HG03521 (cell line): ENCODE measurements around the gene RAE1.

ENCODE experiments used
- ATAC-seq: cut with Tn5 transposase; IDR thresholded peaks from one replicate; pipeline ENCODE4 v1.9.1; 2021; ENCODE audit warnings: mild to moderate bottlenecking, moderate library complexity; ENCODE audit not compliant: unreplicated experiment

The RAE1 gene

DNA sequence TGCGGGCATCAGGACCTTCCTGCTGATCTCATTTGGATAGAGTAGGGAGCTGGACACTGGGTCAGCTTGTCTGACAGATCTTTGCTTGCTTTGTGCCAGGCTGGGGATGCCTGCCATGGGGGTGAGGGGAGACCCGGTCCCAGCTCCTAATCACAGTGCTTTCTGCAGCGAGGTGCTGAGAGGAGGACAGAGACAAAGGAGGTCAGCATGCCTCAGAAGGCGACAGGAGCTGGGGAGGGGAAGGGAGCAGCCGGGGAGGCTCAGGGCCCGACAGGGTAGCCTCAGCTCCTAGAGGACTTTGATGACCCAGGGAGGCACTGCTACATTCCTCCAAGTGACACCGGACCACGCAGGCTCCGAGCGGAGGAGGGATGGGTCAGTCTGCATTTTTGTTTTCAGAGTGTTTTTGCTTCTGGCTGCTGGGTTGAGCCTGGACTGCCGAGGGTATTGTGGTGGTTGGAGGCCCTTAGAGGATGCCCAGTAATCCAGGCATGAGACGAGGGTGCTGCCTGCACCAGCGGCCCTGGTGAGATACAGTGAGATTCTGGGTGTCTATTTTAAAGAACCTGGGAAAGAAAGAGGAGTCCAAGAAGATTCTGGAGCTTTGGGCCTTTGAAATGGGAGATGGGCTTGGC, 48.0 kb downstream of the RAE1 start:
- ATAC-seq: no peak

DNA sequence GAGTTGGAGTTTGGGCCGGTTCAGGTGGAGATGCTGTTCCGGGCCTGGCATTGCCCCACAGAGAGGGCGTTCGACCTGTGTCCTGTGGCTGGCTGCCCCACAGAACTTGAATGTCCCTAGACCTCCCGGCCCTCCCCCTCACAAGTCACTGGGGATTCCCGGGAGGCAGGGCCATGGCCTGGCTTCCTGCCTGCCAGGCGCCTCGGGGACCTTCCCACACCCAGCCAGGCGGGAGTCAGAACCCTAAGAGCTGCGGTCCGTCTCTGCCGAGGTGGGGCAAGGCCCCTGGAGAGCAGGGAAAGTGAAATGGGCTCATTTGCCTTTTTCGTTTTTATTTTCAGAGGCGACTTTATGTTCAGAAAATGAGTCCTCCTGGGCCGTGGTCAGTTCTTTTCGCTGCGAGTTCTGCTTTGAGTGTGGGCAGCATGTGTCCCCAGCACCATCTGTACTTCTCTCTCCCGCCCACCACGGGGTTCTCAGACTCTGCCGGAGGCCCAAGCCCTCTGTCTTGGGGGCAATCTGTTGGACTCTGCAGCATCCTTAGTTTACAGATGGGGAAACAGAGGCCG, 48.6 kb downstream of the RAE1 start:
- peak; percentile 25 for ATAC-seq

DNA sequence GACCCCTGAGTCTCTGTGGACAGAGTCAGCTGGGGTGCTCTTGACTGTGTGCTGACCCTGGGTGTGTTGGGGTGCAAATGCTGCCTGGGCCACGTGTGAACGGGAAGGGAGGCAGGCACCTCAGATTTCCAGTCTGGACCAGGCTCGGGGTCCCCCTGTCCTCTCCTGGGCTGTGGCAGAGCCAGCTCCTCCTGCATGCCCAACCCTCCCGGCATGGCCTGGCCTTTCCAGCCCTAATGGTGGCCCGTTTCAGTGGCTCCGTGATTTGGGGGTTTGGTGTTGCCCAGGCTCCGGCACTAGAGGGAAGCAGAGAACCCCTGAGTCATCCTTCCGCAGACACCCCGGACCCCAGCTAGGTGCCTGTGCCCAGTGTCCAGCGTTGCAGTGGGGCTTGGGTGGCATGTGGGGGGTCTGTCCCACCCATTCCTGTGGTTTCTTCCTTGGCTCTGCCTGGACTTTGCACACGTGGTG, 49.2 kb downstream of the RAE1 start:
- ATAC-seq: no peak

DNA sequence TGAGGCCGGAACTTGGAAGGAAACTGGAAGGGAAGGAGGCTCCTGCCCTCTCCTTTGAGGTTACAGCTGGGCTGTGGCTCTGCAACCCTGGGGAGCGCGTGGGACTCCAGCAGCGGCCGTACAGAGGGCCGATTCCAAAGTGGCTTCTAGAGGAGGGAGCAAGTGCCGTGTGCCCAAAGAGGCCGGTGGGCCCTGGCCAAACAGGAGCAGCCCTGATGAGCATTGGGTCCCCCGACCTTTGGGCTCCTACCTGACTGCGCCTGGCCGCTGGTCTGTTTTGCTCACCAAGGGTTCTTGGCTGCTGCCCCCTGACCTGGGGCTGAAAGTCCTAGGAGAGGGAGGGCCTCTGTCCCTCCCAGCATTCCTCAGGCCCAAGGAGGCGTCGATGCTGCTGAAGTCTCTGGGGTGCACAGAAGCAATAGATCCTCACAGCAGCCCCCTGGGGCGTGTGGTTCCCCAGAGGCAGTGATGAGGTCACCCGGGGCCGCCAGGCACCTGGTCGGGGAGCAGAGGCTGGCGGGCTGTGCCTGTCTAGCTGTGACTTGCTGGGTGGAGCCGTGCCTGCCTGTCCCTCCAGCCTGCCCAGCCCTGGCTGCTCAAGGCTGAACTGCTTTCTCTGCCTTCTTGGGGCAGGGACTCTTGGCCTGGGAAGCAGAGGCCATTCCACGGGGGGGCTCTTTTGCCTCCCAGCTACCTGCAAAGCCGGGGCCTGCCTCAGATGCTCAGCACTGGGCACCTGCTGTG, 49.9 kb downstream of the RAE1 start:
- ATAC-seq: no peak

DNA sequence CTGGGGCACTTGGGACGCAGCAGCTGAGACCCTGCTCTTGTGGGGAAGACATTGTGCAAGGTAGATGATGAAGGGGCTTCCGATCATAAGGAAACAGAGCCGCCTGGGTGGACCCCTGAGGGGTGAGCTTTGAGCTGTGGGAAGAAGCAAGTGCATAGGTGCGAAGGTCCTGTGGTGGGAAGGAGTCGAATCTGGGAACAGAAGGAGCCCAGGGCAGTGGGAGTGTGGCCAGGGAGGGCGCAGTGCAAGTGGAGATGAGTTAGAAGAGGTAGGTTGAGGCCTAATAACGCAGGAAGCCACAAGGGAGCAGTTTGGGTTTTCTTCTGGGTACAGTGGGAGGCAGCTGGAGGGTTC, 50.5 kb downstream of the RAE1 start:
- no peak for ATAC-seq

DNA sequence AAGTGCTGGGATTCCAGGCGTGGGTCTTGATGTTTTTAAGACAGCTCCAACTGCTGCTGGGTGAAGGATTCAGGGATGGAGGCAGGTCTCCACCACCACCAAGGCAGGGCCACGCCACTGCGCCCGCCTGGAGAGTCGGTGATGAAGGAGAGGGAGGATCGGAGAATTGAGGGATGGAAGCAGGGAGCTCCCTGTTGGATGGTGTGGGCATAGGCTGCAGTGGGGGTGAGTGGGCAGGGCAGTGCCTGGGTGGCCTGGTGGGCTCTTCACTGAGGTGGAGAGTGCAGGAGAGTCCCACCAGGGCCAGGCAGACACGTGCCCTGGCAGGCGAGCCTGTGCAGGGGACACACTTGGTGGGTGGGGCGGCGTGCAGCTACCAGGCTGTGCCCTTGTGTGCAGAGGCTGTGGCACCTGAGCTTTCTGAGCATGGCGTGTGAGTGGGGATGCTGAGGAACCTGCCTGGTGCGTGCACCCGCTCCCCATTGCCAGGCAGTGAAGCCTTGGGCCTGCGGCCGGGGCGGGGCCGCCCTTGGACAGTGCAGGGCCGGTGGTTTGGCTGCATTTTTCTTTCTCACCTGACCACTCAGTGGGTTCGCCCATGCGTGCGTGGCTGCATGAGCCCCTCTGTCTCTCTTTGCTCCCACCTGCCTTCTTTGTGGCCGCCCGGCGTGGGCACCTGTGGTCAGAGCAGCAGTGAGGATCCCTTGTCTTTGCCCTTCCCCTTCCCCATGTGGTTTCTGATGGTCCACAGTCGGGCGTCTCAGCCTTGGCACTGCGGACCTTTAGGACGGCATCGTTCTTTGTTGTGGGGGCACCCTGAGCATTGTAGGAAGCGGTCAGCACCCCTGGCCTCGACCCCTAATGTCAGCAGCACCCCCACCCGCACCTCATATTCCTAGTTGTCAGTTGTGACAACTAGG, 51.4 kb downstream of the RAE1 start:
- ATAC-seq: no peak

DNA sequence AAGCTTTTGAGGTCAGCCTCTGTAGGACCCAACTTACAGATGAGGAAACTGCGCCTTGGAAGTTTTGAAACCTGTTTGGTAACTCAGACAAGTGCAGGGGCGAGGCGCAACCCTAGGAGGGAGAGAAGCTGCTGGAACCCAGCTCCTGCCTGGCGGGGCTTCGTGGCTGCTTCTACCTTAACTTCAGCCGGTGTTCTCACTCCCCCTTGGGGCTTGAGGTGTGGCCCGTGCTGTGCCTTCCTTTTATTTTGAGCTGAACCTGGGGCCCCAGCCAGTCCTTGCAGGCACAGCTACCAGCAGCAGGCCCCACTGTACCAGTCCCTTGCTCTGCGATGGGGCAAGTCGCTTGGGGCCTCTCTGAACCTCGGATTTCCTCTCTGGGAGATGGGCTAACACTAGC, 52.2 kb downstream of the RAE1 start:
- no peak for ATAC-seq

DNA sequence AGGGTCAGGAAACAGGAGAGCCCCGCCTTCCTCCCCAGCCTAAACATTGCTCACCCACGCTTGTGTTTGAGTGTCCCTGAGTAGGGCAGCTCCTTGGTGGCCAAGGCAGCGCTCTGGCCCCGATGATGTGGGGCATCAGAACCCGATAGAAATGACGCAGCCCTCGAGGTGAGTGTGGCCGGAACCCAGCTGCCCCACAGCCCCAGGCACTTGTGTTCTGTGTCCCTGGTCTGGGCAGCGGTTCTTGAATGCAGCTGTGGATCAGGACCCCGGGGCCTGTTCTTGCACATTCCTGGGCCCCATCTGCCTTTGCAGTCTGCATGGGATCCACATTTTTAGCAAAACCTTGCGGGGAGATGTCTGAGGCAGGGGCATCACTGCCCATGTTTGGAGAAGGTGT, 53.0 kb downstream of the RAE1 start:
- no peak for ATAC-seq

DNA sequence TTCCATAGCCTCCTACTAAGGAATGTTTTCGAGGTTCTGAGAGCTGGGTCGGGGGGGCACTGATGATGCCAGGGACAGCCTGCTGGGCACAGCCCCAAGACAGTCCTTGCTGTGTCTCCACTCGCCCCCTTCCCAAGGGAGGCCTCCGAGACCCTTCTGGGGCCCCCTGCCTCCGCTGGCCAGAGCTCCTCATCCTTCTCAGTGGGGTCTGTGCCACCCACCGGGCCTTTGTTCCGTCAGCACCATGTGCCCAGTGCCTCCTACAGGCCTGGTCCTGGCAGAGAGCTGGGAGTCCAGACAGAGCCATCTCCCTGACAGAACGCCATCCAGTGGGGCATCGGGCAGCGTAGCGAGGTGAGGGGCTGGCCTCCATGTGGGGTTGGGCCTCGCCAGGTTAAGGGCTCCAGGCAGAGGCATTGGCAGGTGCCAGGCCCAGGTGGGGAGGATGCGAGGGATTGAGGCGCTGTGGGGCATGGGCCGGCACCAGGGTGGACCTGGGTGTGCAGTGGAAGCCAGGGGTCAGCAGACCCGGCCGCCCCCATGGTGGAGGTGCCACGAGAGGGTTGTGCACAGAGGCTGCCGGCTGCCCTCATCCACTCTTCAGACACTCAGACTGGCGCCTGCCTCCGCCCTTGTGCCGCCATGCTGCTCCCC, 53.5 kb downstream of the RAE1 start:
- no peak for ATAC-seq

DNA sequence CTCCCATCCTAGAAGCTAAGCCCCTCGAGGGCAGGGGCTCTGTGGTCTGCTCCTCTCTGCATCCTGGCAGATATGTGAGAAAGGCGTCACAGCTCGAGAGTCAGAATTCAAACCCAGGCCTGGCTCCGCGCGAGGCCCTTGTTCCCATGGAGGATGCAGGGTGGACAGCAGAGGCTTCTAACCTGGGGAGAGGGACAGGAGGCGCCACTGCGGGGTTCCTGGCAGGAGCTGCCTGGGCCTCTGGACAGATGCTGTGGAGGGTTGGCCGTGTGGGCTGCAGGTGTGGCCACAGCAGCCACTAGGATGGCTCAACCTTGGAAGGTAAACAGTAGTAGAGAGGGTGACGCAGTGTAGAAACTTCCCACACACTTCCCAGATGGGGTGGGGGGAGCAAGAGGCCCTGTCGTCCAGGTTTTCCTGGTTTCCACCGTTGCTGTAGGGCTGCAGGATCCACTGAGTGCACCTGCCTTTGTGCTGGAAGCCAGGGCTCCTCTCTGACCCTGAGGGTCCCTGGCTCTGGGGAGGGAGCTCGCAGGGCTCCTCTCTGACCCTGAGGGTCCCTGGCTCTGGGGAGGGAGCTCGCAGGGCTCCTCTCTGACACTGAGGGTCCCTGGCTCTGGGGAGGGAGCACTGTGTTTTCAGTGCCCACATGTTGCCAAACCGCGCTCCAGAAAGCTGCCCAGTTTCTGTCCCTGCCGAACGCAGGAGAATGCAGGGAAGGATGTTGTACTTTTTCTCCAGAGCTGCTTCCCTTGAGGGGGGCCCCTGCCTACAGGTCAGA, 54.4 kb downstream of the RAE1 start:
- no peak for ATAC-seq

DNA sequence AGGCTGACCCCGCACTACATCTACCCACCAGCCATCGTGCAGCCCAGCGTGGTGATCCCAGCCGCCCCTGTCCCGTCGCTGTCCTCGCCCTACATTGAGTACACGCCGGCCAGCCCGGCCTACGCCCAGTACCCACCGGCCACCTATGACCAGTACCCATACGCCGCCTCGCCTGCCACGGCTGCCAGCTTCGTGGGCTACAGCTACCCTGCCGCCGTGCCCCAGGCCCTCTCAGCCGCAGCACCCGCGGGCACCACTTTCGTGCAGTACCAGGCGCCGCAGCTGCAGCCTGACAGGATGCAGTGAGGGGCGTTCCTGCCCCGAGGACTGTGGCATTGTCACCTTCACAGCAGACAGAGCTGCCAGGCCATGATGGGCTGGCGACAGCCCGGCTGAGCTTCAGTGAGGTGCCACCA, 56.5 kb downstream of the RAE1 start:
- no peak for ATAC-seq

DNA sequence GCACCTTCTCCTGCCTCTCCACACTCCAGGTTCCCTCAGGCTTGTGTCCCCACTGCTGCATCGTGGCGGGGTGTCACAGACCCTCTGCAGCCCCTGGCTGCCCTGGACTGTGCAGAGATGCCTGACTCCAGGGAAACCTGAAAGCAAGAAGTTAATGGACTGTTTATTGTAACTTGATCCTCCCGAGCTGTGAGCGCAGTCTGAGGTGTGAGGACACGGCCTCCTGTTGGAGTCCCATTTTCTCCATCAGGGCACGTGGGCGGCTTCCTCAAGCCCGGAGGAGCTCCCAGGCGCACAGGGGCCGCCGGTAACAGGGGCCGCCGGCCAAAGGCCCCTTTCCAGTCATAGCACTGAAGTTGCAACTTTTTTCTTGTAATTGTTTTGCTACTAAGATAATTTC, 57.1 kb downstream of the RAE1 start:
- no peak for ATAC-seq

DNA sequence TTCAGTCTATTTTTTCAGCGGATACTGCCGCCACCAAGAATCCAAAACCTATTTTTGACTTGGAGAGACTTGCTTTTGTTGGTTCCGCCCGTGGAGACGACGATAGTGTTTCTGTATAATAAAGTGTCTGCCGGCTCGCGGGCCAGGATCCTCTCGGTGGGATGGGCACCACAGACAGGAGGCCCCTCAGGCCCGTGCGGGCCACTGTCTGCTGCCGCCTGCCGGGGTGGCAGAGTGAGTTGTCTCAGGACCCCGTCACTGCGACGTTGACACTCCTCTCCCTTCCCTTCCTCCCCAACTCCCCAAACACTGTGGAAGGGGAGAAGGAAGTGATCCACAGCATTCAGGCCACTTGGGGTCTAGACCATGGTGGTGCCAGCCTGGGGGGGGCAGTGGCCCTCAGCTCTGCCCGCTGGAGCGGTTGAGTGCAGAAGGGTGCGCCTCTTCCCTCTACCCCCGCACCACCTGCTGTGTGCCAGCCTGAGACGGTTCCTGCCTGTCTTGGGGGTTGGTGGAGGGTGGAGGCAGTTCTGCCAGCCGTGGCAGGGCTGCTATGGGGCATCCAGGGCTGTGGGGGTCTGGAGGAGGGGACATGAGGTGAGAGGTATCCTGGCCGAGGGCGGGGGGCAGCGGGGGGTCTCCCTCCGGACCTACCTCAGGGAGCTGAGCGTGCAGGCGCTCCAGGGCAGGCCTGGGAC, 57.6 kb downstream of the RAE1 start:
- no peak for ATAC-seq

DNA sequence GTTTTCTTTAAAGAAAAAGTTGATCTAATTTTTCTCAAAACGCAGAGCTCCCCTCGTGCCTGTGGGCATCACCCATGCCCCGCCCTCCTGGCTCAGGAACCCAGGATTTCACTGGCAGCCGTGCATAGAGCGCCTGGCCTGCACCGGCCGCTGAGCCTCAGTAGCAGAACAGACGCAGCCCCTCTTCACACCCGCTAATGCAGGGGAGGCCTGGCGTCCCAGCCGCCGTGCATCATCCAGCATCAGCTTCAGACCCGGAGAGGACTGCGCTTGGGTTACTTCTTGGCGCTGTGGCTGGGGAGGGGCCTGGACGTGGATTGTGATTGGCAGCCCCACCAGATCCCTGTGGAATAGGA, 58.2 kb downstream of the RAE1 start:
- ATAC-seq: no peak

DNA sequence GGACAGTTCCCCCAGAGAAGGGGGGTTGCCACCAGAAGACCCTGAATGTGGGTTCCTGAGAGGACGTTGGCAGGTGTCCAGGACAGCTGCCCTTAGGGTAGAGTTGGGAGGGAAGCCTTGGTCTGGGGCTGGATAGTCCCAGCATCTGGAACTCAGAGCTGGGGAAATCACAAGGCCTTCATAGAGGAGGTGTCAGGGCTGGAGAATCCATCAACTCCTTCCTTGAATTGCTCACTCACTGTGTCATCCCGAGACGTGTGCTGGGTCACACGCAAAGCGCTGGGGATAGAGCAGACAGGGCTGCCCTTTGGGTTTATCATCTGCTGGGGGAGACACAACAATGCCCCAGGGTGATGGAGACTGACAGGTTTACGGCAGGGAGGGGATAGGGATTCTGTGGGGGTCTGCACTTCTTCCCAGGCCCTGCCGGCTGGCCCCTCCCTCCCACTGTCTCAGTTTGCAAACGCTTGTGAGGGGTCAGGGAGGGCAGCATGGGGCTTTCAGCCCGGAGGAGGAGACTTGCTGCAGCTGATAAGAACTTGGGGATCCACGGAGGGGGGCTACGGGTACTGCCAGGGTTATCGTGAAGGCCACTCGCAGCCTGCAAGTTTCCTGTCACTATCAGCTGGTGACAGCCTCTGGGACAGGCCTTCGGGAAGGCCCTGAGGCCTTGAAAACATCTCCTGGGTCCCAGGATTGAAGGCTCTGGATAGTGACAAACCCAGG, 58.8 kb downstream of the RAE1 start:
- no peak for ATAC-seq

DNA sequence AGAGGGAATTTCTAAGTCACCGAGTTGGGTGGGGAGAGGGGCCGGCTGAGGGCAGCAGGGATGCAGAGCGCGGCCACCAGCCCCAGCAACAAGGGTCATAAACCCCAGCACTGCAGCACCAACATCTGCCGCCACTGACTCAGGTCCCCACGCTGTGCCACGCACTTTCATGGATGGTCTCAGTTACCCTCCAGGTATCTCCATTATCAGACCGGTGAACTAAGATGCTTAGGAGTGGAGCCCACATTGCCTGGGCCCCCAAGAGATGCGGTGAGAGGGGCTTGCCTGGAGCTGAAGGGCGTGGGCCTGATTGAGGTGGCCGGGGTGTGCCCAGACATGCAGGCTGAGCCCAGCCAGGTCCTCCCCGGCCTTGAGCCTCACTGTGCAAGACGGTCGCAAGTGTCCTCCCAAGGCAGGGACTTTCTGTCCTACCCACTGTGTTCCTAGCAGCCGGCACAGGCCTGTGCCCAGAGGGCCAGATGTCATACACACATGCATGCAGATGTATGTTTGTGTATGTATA, 59.4 kb downstream of the RAE1 start:
- no peak for ATAC-seq

DNA sequence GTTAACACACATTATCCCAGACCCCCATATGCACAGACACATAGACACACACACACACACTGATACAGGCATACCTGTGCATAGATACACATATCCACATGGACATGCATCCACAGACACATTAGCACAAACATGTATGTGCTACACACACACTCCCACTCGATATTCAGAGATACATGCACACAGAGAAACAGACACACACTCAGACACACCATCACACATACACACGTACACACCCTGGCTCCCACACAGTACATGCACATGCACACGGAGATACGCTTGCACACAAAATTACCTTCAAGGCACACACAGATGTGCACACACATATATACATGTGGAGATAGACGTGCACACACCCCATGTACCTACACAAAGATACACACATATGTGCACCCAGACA, 59.9 kb downstream of the RAE1 start:
- no peak for ATAC-seq

DNA sequence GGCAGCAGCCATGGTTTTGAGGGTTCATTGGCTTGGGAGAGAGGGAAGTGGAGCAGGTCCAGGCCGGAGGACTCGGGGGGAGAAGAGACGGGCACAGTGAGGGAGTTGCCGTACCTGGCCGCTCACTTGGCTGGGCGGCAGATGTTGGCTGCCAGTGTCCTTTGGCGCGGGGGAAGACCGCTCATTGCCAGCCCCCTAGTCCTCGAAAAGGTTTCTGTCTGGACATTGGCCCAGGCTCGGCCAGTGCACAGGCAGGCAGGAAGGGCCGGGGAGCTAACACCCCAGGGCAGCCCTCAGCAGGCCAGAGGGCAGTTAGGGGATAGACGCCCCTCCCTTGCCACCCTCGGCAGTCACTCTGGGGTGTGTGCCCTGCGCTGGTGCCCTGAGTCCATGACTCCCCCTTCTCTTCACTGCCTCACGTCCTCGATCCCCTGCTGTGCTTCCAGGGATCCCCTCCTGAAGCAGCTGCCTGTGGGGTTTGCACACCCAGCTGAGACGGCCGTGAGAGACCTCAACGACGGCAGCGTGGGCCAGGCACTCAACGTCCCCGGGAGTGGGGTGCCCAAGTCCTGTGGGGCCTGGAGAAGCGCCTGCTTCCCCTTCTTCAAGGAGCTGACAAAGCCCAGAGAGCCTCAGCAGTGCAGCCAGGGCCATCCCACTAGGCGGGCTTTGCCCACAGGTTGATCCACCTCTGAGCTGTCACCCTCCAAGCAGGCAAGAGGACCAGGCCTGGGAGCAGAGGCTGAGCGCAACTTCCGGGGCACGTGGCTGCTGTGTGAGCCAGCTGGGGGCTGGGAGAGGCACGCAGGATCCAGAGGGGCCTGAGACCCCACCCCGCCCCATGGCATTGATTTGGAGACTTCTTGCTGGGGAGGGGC, 60.6 kb downstream of the RAE1 start:
- ATAC-seq: no peak
